GM23338 (cell line): ENCODE measurements around the gene PDE3A.
"Not testable (repeated sequence)": the region's sequence is repeated elsewhere in the genome, so short reads cannot be mapped to it uniquely, and the experiment has no call there.

Experiments
- CREB1 ChIP-seq: fragments of 250-450 bp; sonication (Bioruptor Pico); IDR thresholded peaks from 2 replicates; pipeline ENCODE4 v1.5.0; 2020; ENCODE audit warnings: low read depth, mild to moderate bottlenecking, moderate library complexity
- EZH2 ChIP-seq: fragments of 200-600 bp; sonication (generic); IDR thresholded peaks from one replicate; pipeline ENCODE4 v1.8.0; 2017; ENCODE audit warnings: antibody characterized with exemption, mild to moderate bottlenecking, low read depth; ENCODE audit not compliant: unreplicated experiment
- REST ChIP-seq: IDR thresholded peaks from one replicate; pipeline ENCODE4 v1.6.1; 2018; ENCODE audit warnings: antibody characterized with exemption; ENCODE audit not compliant: unreplicated experiment
- TF ChIP-seq, protein P1 (sequence below), 2 experiments: fragments of 200-600 bp in 1 of 2; sonication (generic) in 1 of 2; conservative IDR thresholded peaks; 2 replicates each; pipeline versions ENCODE4 v1.5.1 to v1.6.1; 2016 to 2017; ENCODE audit warnings: antibody characterized with exemption in 2 of 2, low read depth in 2 of 2, mild to moderate bottlenecking in 2 of 2, moderate library complexity in 1 of 2

GRCh38 chr12:20330826-20331505, 37.4 kb upstream of the PDE3A start:
- TF ChIP-seq, protein P1, sequence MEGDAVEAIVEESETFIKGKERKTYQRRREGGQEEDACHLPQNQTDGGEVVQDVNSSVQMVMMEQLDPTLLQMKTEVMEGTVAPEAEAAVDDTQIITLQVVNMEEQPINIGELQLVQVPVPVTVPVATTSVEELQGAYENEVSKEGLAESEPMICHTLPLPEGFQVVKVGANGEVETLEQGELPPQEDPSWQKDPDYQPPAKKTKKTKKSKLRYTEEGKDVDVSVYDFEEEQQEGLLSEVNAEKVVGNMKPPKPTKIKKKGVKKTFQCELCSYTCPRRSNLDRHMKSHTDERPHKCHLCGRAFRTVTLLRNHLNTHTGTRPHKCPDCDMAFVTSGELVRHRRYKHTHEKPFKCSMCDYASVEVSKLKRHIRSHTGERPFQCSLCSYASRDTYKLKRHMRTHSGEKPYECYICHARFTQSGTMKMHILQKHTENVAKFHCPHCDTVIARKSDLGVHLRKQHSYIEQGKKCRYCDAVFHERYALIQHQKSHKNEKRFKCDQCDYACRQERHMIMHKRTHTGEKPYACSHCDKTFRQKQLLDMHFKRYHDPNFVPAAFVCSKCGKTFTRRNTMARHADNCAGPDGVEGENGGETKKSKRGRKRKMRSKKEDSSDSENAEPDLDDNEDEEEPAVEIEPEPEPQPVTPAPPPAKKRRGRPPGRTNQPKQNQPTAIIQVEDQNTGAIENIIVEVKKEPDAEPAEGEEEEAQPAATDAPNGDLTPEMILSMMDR (conservative IDR thresholded peaks at IDR 0.05; ENCODE audit: low read depth in 2 of 2), result not testable (repeated sequence)
- not testable (repeated sequence) for TF ChIP-seq REST, EZH2, CREB1
